ENCODE results near the gene TMEM178B. TPM values are rescaled to one million over a fixed set of nuclear protein-coding genes. Genes with fewer than 3 reads are reported as not detected.

The TMEM178B gene
- total RNA-seq, 1 donor from 2014 or later, result 35.9 TPM

GRCh38 chr7:141333459-141333858, 259.6 kb downstream of the TMEM178B start:
- Histone ChIP-seq H3K4me1 (peaks cover 12% of the 10 kb centered on the region), H3K27ac (replicated peaks) (no peak overlapping the region), H3K36me3 (no peaks in the 10 kb centered on the region), H3K4me3 (no peak overlapping the region), H3K27me3 (ENCODE audit: low read depth) (no peaks in the 10 kb centered on the region), H3K9me3 (replicated peaks) (no peaks in the 10 kb centered on the region)
- intact Hi-C loops (cut with micrococcal nuclease), result no loop called here
- no peak for DNase-seq
- no peak for TF ChIP-seq CTCF (IDR thresholded peaks at IDR 0.05; ENCODE audit: borderline replicate concordance)

GRCh38 chr7:141335164-141335563, 261.3 kb downstream of the TMEM178B start:
- no peak for DNase-seq
- no peaks in the 10 kb centered on the region for H3K36me3 ChIP-seq
- no peak overlapping the region for H3K27ac ChIP-seq (replicated peaks)
- no peaks in the 10 kb centered on the region for H3K27me3 ChIP-seq (ENCODE audit: low read depth)
- no peak overlapping the region for H3K4me3 ChIP-seq
- intact Hi-C loops (cut with micrococcal nuclease), result no loop called here
- no peaks in the 10 kb centered on the region for H3K9me3 ChIP-seq (replicated peaks)
- peaks cover 9% of the 10 kb centered on the region for H3K4me1 ChIP-seq
- TF ChIP-seq CTCF (IDR thresholded peaks at IDR 0.05; ENCODE audit: borderline replicate concordance), result no peak

GRCh38 chr7:141339603-141340002, 265.7 kb downstream of the TMEM178B start:
- no peaks in the 10 kb centered on the region for H3K9me3 ChIP-seq (replicated peaks)
- DNase-seq, result no peak
- H3K27ac ChIP-seq (replicated peaks), result no peak overlapping the region
- H3K4me1 ChIP-seq, result peaks cover 13% of the 10 kb centered on the region
- H3K36me3 ChIP-seq, result no peaks in the 10 kb centered on the region
- no peaks in the 10 kb centered on the region for H3K27me3 ChIP-seq (ENCODE audit: low read depth)
- TF ChIP-seq CTCF (IDR thresholded peaks at IDR 0.05; ENCODE audit: borderline replicate concordance), result no peak
- no peak overlapping the region for H3K4me3 ChIP-seq
- intact Hi-C loops (cut with micrococcal nuclease), result no loop called here

- no peak for DNase-seq
- Histone ChIP-seq H3K4me3 (no peak overlapping the region), H3K27me3 (ENCODE audit: low read depth) (no peaks in the 10 kb centered on the region), H3K4me1 (peaks cover 20% of the 10 kb centered on the region), H3K9me3 (replicated peaks) (no peaks in the 10 kb centered on the region), H3K27ac (replicated peaks) (no peak overlapping the region), H3K36me3 (no peaks in the 10 kb centered on the region)
- intact Hi-C loops (cut with micrococcal nuclease), result no loop called here
- no peak for TF ChIP-seq CTCF (IDR thresholded peaks at IDR 0.05; ENCODE audit: borderline replicate concordance)
These were observed 267.1 kb downstream of the TMEM178B start for GRCh38 chr7:141340991-141341390.

GRCh38 chr7:141342621-141343408, 269.0 kb downstream of the TMEM178B start:
- no peaks in the 10 kb centered on the region for H3K9me3 ChIP-seq (replicated peaks)
- peaks cover 20% of the 10 kb centered on the region for H3K4me1 ChIP-seq
- no peak overlapping the region for H3K4me3 ChIP-seq
- intact Hi-C loops (cut with micrococcal nuclease), result no loop called here
- H3K36me3 ChIP-seq, result no peaks in the 10 kb centered on the region
- DNase-seq, result no peak
- TF ChIP-seq CTCF (IDR thresholded peaks at IDR 0.05; ENCODE audit: borderline replicate concordance), result no peak
- no peaks in the 10 kb centered on the region for H3K27me3 ChIP-seq (ENCODE audit: low read depth)
- H3K27ac ChIP-seq (replicated peaks), result no peak overlapping the region

All from left ventricle myocardium inferior (tissue), 1 donor.